NCI-H2029 treated with DMSO at 0.1 percent for 48 hours (cell line): ENCODE data around the gene HCFC2.

Experiments
- DNase-seq: peaks from one replicate; lab custom pipeline; 2025; lab: John Stamatoyannopoulos, UW

Gene HCFC2

GRCh38 chr12:104121001-104121400 lies 56.7 kb downstream of the HCFC2 start:
- no peak for DNase-seq

GRCh38 chr12:104122298-104122697 lies 58.0 kb downstream of the HCFC2 start:
- DNase-seq = no peak

GRCh38 chr12:104126548-104126947 lies 62.2 kb downstream of the HCFC2 start:
- DNase-seq = no peak

- no peak for DNase-seq
Observed at GRCh38 chr12:104130760-104131159, 66.4 kb downstream of the HCFC2 start.

GRCh38 chr12:104131609-104132008 lies 67.3 kb downstream of the HCFC2 start:
- no peak for DNase-seq

- peak; percentile 93 for DNase-seq
Observed at GRCh38 chr12:104132351-104132956, 68.1 kb downstream of the HCFC2 start.

GRCh38 chr12:104133321-104133720 lies 69.0 kb downstream of the HCFC2 start:
- DNase-seq = no peak

GRCh38 chr12:104133866-104134265 lies 69.5 kb downstream of the HCFC2 start:
- DNase-seq = no peak

- no peak for DNase-seq
Observed at GRCh38 chr12:104134882-104135281, 70.6 kb downstream of the HCFC2 start.

GRCh38 chr12:104136577-104136976 lies 72.2 kb downstream of the HCFC2 start:
- no peak for DNase-seq

- no peak for DNase-seq
Observed at GRCh38 chr12:104137001-104137901, 72.9 kb downstream of the HCFC2 start.

GRCh38 chr12:104137902-104138796 lies 73.8 kb downstream of the HCFC2 start, which contains the start of gene NFYB:
TSS of gene NFYB (minus strand) at chr12:104138210. CDS start at chr12:104135453, 2,757 bp downstream.
- DNase-seq = peak; percentile 87

GRCh38 chr12:104138797-104139152 lies 74.4 kb downstream of the HCFC2 start:
- no peak for DNase-seq

GRCh38 chr12:104142543-104142942 lies 78.2 kb downstream of the HCFC2 start:
- no peak for DNase-seq

GRCh38 chr12:104143002-104143401 lies 78.7 kb downstream of the HCFC2 start:
- DNase-seq = no peak

- no peak for DNase-seq
Observed at GRCh38 chr12:104143918-104144317, 79.6 kb downstream of the HCFC2 start.

- no peak for DNase-seq
Observed at GRCh38 chr12:104147346-104147745, 83.0 kb downstream of the HCFC2 start.

GRCh38 chr12:104150416-104150815 lies 86.1 kb downstream of the HCFC2 start:
- DNase-seq = no peak

GRCh38 chr12:104152685-104153241 lies 88.4 kb downstream of the HCFC2 start:
- no peak for DNase-seq

GRCh38 chr12:104154286-104154685 lies 90.0 kb downstream of the HCFC2 start:
- no peak for DNase-seq

- DNase-seq = peak; percentile 34
Observed at GRCh38 chr12:104154806-104155205, 90.5 kb downstream of the HCFC2 start.
